Measurements from ENCODE around the gene RRP8. TPM values are rescaled to one million over a fixed set of nuclear protein-coding genes. Genes with fewer than 3 reads are reported as not detected.

Gene RRP8
- total RNA-seq, 1 experiment from 2014 or later = 10.1 TPM

- no peaks in the 10 kb centered on the region for H3K27me3 ChIP-seq (ENCODE audit: insufficient read depth, low read depth)
- TF ChIP-seq CTCF (conservative IDR thresholded peaks at IDR 0.05) (no peak), EZH2 (IDR thresholded peaks at IDR 0.05; ENCODE audit: low read depth) (no peak)
- H3K9me2 ChIP-seq (ENCODE audit: insufficient read depth) = no peaks in the 10 kb centered on the region
- no peak overlapping the region for H2AFZ ChIP-seq
- H3K4me2 ChIP-seq = no peak overlapping the region
- H3K4me1 ChIP-seq (replicated peaks; ENCODE audit: insufficient read depth) = no peaks in the 10 kb centered on the region; the same call in 1 of the 2 replicates
- no peaks in the 10 kb centered on the region for H4K20me1 ChIP-seq (ENCODE audit: insufficient read depth)
- CTCF ChIA-PET = no interaction called here
- no TSS peak for BruUV-seq (replicated peaks)
- no peak overlapping the region for H3K27ac ChIP-seq
- intact Hi-C loops (cut with micrococcal nuclease; ENCODE audit: unreplicated experiment) = no loop called here
- no peak for DNase-seq
- no peaks in the 10 kb centered on the region for H3K36me3 ChIP-seq (ENCODE audit: low read depth)
- H3K4me3 ChIP-seq = no peak overlapping the region
- H3K79me2 ChIP-seq (ENCODE audit: low read depth) = no peaks in the 10 kb centered on the region
- H3F3A ChIP-seq (ENCODE audit: insufficient read depth, low read depth) = no peaks in the 10 kb centered on the region
- H3K9me3 ChIP-seq (ENCODE audit: insufficient read depth, low read depth) = no peaks in the 10 kb centered on the region
- POLR2A ChIA-PET (ENCODE audit: unreplicated experiment) = no interaction called here
Observed at GRCh38 chr11:6633422-6634408, 30.3 kb upstream of the RRP8 start.

GRCh38 chr11:6632116-6633073 is 29.0 kb upstream of the RRP8 start:
- Histone ChIP-seq H3K27me3 (ENCODE audit: insufficient read depth, low read depth) (no peaks in the 10 kb centered on the region), H3K79me2 (ENCODE audit: low read depth) (no peaks in the 10 kb centered on the region), H3K4me2 (no peak overlapping the region), H3K36me3 (ENCODE audit: low read depth) (no peaks in the 10 kb centered on the region), H3F3A (ENCODE audit: insufficient read depth, low read depth) (no peaks in the 10 kb centered on the region), H3K9me2 (ENCODE audit: insufficient read depth) (no peaks in the 10 kb centered on the region), H3K4me3 (no peak overlapping the region), H3K9me3 (ENCODE audit: insufficient read depth, low read depth) (no peaks in the 10 kb centered on the region), H4K20me1 (ENCODE audit: insufficient read depth) (no peaks in the 10 kb centered on the region), H3K4me1 (replicated peaks; ENCODE audit: insufficient read depth) (no peaks in the 10 kb centered on the region), H2AFZ (no peak overlapping the region), H3K27ac (no peak overlapping the region)
- no TSS peak for BruUV-seq (replicated peaks)
- ChIA-PET POLR2A (ENCODE audit: unreplicated experiment) (no interaction called here), CTCF (no interaction called here)
- intact Hi-C loops (cut with micrococcal nuclease; ENCODE audit: unreplicated experiment) = no loop called here
- TF ChIP-seq CTCF (conservative IDR thresholded peaks at IDR 0.05) (no peak), EZH2 (IDR thresholded peaks at IDR 0.05; ENCODE audit: low read depth) (no peak)
- no peak for DNase-seq

- Histone ChIP-seq H3K9me3 (ENCODE audit: insufficient read depth, low read depth) (no peaks in the 10 kb centered on the region), H3K9me2 (ENCODE audit: insufficient read depth) (no peaks in the 10 kb centered on the region), H3K27me3 (ENCODE audit: insufficient read depth, low read depth) (no peaks in the 10 kb centered on the region), H3K79me2 (ENCODE audit: low read depth) (no peaks in the 10 kb centered on the region), H3K27ac (no peak overlapping the region), H3K4me2 (no peak overlapping the region), H3K36me3 (ENCODE audit: low read depth) (no peaks in the 10 kb centered on the region), H4K20me1 (ENCODE audit: insufficient read depth) (no peaks in the 10 kb centered on the region), H3K4me3 (no peak overlapping the region), H2AFZ (no peak overlapping the region), H3F3A (ENCODE audit: insufficient read depth, low read depth) (no peaks in the 10 kb centered on the region), H3K4me1 (replicated peaks; ENCODE audit: insufficient read depth) (no peaks in the 10 kb centered on the region)
- intact Hi-C loops (cut with micrococcal nuclease; ENCODE audit: unreplicated experiment) = no loop called here
- BruUV-seq (replicated peaks) = no TSS peak
- ChIA-PET CTCF (no interaction called here), POLR2A (ENCODE audit: unreplicated experiment) (no interaction called here)
- DNase-seq = no peak
- TF ChIP-seq CTCF (conservative IDR thresholded peaks at IDR 0.05) (no peak), EZH2 (IDR thresholded peaks at IDR 0.05; ENCODE audit: low read depth) (no peak)
Observed at GRCh38 chr11:6631361-6631890, 28.0 kb upstream of the RRP8 start.
